CD8-positive, alpha-beta memory T cell (primary cell): ENCODE measurements around the gene ZSCAN25. TPM values are rescaled to one million over a fixed set of nuclear protein-coding genes. Genes with fewer than 3 reads are reported as not detected.
A peak's percentile ranks its signal among the peaks of the same experiment; 100 is the strongest.
"Not testable (repeated sequence)": the region's sequence is repeated elsewhere in the genome, so short reads cannot be mapped to it uniquely, and the experiment has no call there.

Source experiments
- CTCF ChIA-PET: fragments of 350-600 bp; sonication (Branson Sonifier 250); formaldehyde crosslinking; loops from one replicate; lab custom pipeline; 2021; ENCODE audit warnings: antibody characterized with exemption; lab: Charles Lee
- POLR2A ChIA-PET: fragments of 350-600 bp; sonication (Branson Sonifier 250); formaldehyde crosslinking; loops from one replicate; lab custom pipeline; 2021; ENCODE audit warnings: antibody characterized with exemption; lab: Charles Lee
- DNase-seq, 5 donors: peaks; one replicate each; pipeline versions ENCODE4 v3.0.0 to v3.0.0-alpha.2; 2020 to 2022; ENCODE audit warnings: mixed read lengths in 1 of 5
- H3K27ac ChIP-seq: one replicate; pipeline ENCODE4 v1.7.0; 2013; ENCODE audit warnings: low read depth, mild to moderate bottlenecking, low read length, moderate library complexity
- H3K27me3 ChIP-seq: 2 replicates; pipeline ENCODE4 v1.7.0; 2013; ENCODE audit warnings: low read length, mild to moderate bottlenecking; ENCODE audit not compliant: insufficient read depth, poor library complexity, severe bottlenecking
- H3K36me3 ChIP-seq: 2 replicates; pipeline ENCODE4 v1.7.0; 2013; ENCODE audit warnings: mild to moderate bottlenecking, low read length, moderate library complexity; ENCODE audit not compliant: insufficient read depth
- H3K4me1 ChIP-seq: 2 replicates; pipeline ENCODE4 v1.7.0; 2013; ENCODE audit warnings: mild to moderate bottlenecking, low read length, moderate library complexity; ENCODE audit not compliant: insufficient read depth
- H3K4me3 ChIP-seq: 2 replicates; pipeline ENCODE4 v1.7.0; 2013; ENCODE audit warnings: mild to moderate bottlenecking, low read length
- H3K9me3 ChIP-seq: 2 replicates; pipeline ENCODE4 v1.7.0; 2013; ENCODE audit warnings: mild to moderate bottlenecking, low read length
- H3K27ac Mint-ChIP-seq, 8 donors: one replicate each; pipeline ENCODE4 v1.8.0; 2020 to 2021; ENCODE audit warnings: mixed read lengths in 8 of 8, mild to moderate bottlenecking in 6 of 8, inconsistent platforms in 3 of 8, moderate library complexity in 3 of 8
- H3K27me3 Mint-ChIP-seq, 2 donors: one replicate each; pipeline ENCODE4 v1.8.0; 2020 to 2021; ENCODE audit warnings: mixed read lengths in 2 of 2, mild to moderate bottlenecking in 1 of 2, moderate library complexity in 1 of 2
- H3K36me3 Mint-ChIP-seq, 3 donors: one replicate each; pipeline ENCODE4 v1.8.0; 2020 to 2021; ENCODE audit warnings: mixed read lengths in 3 of 3, inconsistent platforms in 1 of 3, mild to moderate bottlenecking in 1 of 3
- H3K4me1 Mint-ChIP-seq, 3 donors: one replicate each; pipeline ENCODE4 v1.8.0; 2020 to 2021; ENCODE audit warnings: mixed read lengths in 3 of 3, inconsistent platforms in 1 of 3, mild to moderate bottlenecking in 1 of 3
- H3K4me3 Mint-ChIP-seq, 7 donors: one replicate each; pipeline ENCODE4 v1.8.0; 2020 to 2021; ENCODE audit warnings: mixed read lengths in 7 of 7, mild to moderate bottlenecking in 6 of 7, moderate library complexity in 4 of 7, inconsistent platforms in 2 of 7
- H3K9me3 Mint-ChIP-seq, 5 donors: one replicate each; pipeline ENCODE4 v1.8.0; 2020 to 2022; ENCODE audit warnings: mixed read lengths in 5 of 5, mild to moderate bottlenecking in 3 of 5, moderate library complexity in 2 of 5, inconsistent platforms in 1 of 5
- polyA plus RNA-seq: library from polyadenylated mRNA; unstranded; fragments of 300-500 nt; fragmentation: Illumina TruSeq; gene quantifications from one replicate; pipeline ENCODE4 v1.2.3, GENCODE V29; 2021
- total RNA-seq, 2 experiments: library from RNA; stranded (reverse); gene quantifications; one replicate each; pipeline ENCODE4 v1.2.3, GENCODE V29; 2021

Gene ZSCAN25
- total and polyA plus RNA-seq, 3 experiments from 2014 or later: 13.0 to 27.8 (median 26.6) TPM

GRCh38 chr7:99626661-99627060 lies 9.9 kb downstream of the ZSCAN25 start:
- no peaks in the 10 kb centered on the region for H3K9me3 Mint-ChIP-seq
- peaks cover 43 to 62% (median 55%) of the 10 kb centered on the region in 3 donors for H3K4me1 Mint-ChIP-seq
- CTCF ChIA-PET: no interaction called here
- peaks cover 47% of the 10 kb centered on the region for H3K36me3 ChIP-seq
- no peak overlapping the region for H3K4me3 ChIP-seq
- peaks cover 37% of the 10 kb centered on the region for H3K4me1 ChIP-seq
- no peak overlapping the region for H3K27ac ChIP-seq
- peaks cover 0 to 4% of the 10 kb centered on the region in 2 donors for H3K27me3 Mint-ChIP-seq
- H3K27me3 ChIP-seq: no peaks in the 10 kb centered on the region
- no peak overlapping the region for H3K4me3 Mint-ChIP-seq
- H3K36me3 Mint-ChIP-seq: peaks cover 0 to 91% (median 28%) of the 10 kb centered on the region in 3 donors
- POLR2A ChIA-PET: no interaction called here
- H3K27ac Mint-ChIP-seq: peak overlapping the region; percentile 6 to 99 (median 90)
- no peak for DNase-seq
- H3K9me3 ChIP-seq: no peaks in the 10 kb centered on the region

DNA sequence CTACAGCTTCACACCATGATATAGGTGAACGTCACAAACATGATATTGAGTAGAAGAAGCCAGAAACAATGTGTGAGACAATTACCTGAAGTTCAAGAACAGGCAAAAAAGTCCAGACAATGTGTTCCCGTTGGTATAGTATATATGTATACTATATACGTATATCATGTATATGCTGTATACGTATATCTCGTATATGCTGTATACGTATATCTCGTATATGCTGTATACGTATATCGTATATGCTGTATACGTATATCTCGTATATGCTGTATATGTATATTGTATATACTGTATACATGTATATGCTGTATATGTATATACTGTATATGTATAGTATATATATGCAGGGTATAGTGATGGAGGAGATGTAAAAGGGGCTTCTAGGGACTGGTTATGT lies 10.8 kb downstream of the ZSCAN25 start:
- DNase-seq: no peak
- Histone ChIP-seq H3K36me3 (peaks cover 42% of the 10 kb centered on the region), H3K4me1 (peaks cover 33% of the 10 kb centered on the region), H3K27ac (no peak overlapping the region), H3K27me3 (no peaks in the 10 kb centered on the region), H3K4me3 (no peak overlapping the region), H3K9me3 (no peaks in the 10 kb centered on the region)
- H3K27me3 Mint-ChIP-seq: peaks cover 0 to 4% of the 10 kb centered on the region in 2 donors
- CTCF ChIA-PET: no interaction called here
- POLR2A ChIA-PET: no interaction called here
- H3K4me1 Mint-ChIP-seq: peaks cover 42 to 61% (median 54%) of the 10 kb centered on the region in 3 donors
- H3K4me3 Mint-ChIP-seq: no peak overlapping the region
- peaks cover 0 to 91% (median 26%) of the 10 kb centered on the region in 3 donors for H3K36me3 Mint-ChIP-seq
- H3K9me3 Mint-ChIP-seq: no peaks in the 10 kb centered on the region
- H3K27ac Mint-ChIP-seq: peak overlapping the region in 5 of 8 donors; percentile 85 to 97 (median 91)

- DNase-seq: no peak
- no peak overlapping the region for H3K27ac ChIP-seq
- peaks cover 23% of the 10 kb centered on the region for H3K4me1 ChIP-seq
- Mint-ChIP-seq H3K4me1 (peaks cover 36 to 53% (median 44%) of the 10 kb centered on the region in 3 donors), H3K36me3 (peaks cover 0 to 90% (median 26%) of the 10 kb centered on the region in 3 donors), H3K27me3 (peaks cover 0 to 4% of the 10 kb centered on the region in 2 donors), H3K9me3 (no peaks in the 10 kb centered on the region), H3K27ac (peak overlapping the region in 6 of 8 donors; percentile 4 to 74 (median 40)), H3K4me3 (no peak overlapping the region)
- H3K4me3 ChIP-seq: no peak overlapping the region
- ChIA-PET POLR2A (no interaction called here), CTCF (no interaction called here)
- no peaks in the 10 kb centered on the region for H3K9me3 ChIP-seq
- no peaks in the 10 kb centered on the region for H3K27me3 ChIP-seq
- peaks cover 34% of the 10 kb centered on the region for H3K36me3 ChIP-seq
Observed at GRCh38 chr7:99628471-99629465, 12.0 kb downstream of the ZSCAN25 start.

GRCh38 chr7:99629643-99630042 lies 12.9 kb downstream of the ZSCAN25 start:
- H3K9me3 Mint-ChIP-seq: no peaks in the 10 kb centered on the region
- ChIA-PET POLR2A (no interaction called here), CTCF (no interaction called here)
- Histone ChIP-seq H3K27ac (no peak overlapping the region), H3K36me3 (peaks cover 34% of the 10 kb centered on the region), H3K4me1 (peaks cover 14% of the 10 kb centered on the region), H3K4me3 (no peak overlapping the region), H3K27me3 (no peaks in the 10 kb centered on the region), H3K9me3 (no peaks in the 10 kb centered on the region)
- peaks cover 0 to under 1% of the 10 kb centered on the region in 2 donors for H3K27me3 Mint-ChIP-seq
- no peak overlapping the region for H3K4me3 Mint-ChIP-seq
- peaks cover 27 to 44% (median 35%) of the 10 kb centered on the region in 3 donors for H3K4me1 Mint-ChIP-seq
- no peak for DNase-seq
- H3K36me3 Mint-ChIP-seq: peaks cover 0 to 87% (median 21%) of the 10 kb centered on the region in 3 donors
- peak overlapping the region in 2 of 8 donors; percentile 47 to 51 for H3K27ac Mint-ChIP-seq

DNA sequence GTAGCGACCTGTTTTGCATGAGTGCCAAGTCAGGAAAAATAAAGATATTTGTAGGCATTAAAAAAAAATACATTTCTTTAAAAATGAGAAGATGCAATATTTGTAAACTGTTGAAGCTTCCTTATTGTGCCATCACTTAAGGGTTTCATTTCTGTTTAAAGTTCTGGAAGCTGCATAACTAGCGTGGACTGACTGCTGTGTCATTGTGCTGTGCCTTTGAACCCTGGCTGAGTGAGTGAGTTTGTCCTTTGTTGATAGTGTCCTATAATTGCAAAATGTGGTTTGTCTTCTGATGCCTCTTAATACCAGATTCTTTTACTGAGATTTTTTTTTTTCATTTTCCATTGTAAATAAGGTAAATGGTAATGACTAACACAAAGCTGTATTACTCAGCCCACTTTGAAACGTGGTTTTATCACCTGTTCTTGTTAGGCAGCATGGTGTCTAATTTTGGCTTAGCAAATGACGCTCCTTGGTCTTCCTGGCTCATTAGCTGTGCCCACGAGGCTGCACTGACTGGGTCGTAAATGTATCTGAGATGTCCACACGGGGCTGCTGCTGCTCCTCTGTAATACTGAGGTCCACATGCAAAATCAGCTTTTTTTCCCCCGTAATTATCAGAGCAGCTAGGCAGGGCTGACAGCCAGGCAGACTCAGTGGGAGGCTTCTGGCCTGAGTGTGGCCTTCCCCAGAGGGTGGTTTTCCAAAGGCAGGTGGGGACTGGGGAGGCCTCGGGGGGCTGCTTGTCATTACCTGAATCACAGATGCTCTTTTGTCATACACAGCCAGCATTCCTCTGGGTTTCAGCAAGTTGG lies 14.8 kb downstream of the ZSCAN25 start:
- H3K4me1 Mint-ChIP-seq: peaks cover 13 to 27% (median 20%) of the 10 kb centered on the region in 3 donors
- POLR2A ChIA-PET: no interaction called here
- no peaks in the 10 kb centered on the region for H3K27me3 Mint-ChIP-seq
- CTCF ChIA-PET: no interaction called here
- no peaks in the 10 kb centered on the region for H3K9me3 Mint-ChIP-seq
- peak overlapping the region in 7 of 8 donors; percentile 13 to 86 (median 61) for H3K27ac Mint-ChIP-seq
- no peak overlapping the region for H3K4me3 ChIP-seq
- no peak for DNase-seq
- H3K4me1 ChIP-seq: no peaks in the 10 kb centered on the region
- no peak overlapping the region for H3K27ac ChIP-seq
- H3K36me3 Mint-ChIP-seq: peaks cover 0 to 81% (median 18%) of the 10 kb centered on the region in 3 donors
- H3K9me3 ChIP-seq: no peaks in the 10 kb centered on the region
- H3K4me3 Mint-ChIP-seq: no peak overlapping the region
- no peaks in the 10 kb centered on the region for H3K27me3 ChIP-seq
- H3K36me3 ChIP-seq: peaks cover 25% of the 10 kb centered on the region

DNA sequence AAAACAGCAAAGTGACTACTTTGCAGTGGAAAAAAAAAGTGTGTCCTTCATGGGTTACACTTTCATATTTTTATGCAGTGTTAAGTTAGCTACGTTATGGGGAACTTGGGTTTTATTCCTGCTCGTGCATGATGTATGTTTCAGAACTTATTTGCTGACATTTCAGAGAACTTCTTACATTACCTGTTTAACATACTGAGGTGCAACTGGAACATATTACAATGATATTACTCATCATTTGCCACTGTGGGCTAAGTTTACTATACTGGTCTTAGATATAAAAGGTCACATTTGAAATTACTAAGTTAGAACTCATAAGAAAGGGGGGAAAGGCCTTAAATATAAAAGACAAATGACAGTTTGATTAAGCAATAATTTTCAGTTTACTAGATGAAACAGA lies 20.7 kb downstream of the ZSCAN25 start:
- H3K4me1 Mint-ChIP-seq, POLR2A ChIA-PET, H3K27me3 Mint-ChIP-seq, H3K27me3 ChIP-seq, H3K4me3 Mint-ChIP-seq, H3K4me1 ChIP-seq, H3K27ac ChIP-seq, DNase-seq, H3K9me3 ChIP-seq, H3K4me3 ChIP-seq, H3K9me3 Mint-ChIP-seq, H3K36me3 ChIP-seq: not testable (repeated sequence)
- peak overlapping the region in 2 of 8 donors; percentile 48 to 56 for H3K27ac Mint-ChIP-seq
- CTCF ChIA-PET: interaction anchor here (0.5 kb wide), 1 partner anchor 135 kb away, joined by 4 read pairs; no protein-coding TSS in a partner anchor
- peaks cover 0 to 48% (median 11%) of the 10 kb centered on the region in 3 donors for H3K36me3 Mint-ChIP-seq

- H3K36me3 ChIP-seq: no peaks in the 10 kb centered on the region
- ChIA-PET POLR2A (no interaction called here), CTCF (no interaction called here)
- H3K4me1 Mint-ChIP-seq: peaks cover 0 to 3% (median 3%) of the 10 kb centered on the region in 3 donors
- peaks cover 0 to 43% (median 8%) of the 10 kb centered on the region in 3 donors for H3K36me3 Mint-ChIP-seq
- no peak for DNase-seq
- H3K9me3 Mint-ChIP-seq: no peaks in the 10 kb centered on the region
- H3K27ac Mint-ChIP-seq: no peak overlapping the region
- no peak overlapping the region for H3K4me3 ChIP-seq
- H3K4me1 ChIP-seq: no peaks in the 10 kb centered on the region
- no peaks in the 10 kb centered on the region for H3K27me3 Mint-ChIP-seq
- no peak overlapping the region for H3K27ac ChIP-seq
- H3K27me3 ChIP-seq: no peaks in the 10 kb centered on the region
- H3K9me3 ChIP-seq: no peaks in the 10 kb centered on the region
- H3K4me3 Mint-ChIP-seq: no peak overlapping the region
Observed at GRCh38 chr7:99638731-99639130, 22.0 kb downstream of the ZSCAN25 start.
